Muscle layer of colon (tissue), 2 donors: ENCODE data around the gene ATP8A2.
"Not testable (repeated sequence)": the region's sequence is repeated elsewhere in the genome, so short reads cannot be mapped to it uniquely, and the experiment has no call there.

ENCODE experiments used
- H3K27ac ChIP-seq: one replicate; pipeline ENCODE4 v1.7.0; 2013; ENCODE audit warnings: low read depth, mild to moderate bottlenecking, low read length, moderate library complexity
- H3K27me3 ChIP-seq, 2 donors: one replicate each; pipeline ENCODE4 v1.7.0; 2013; ENCODE audit warnings: low read length in 2 of 2, mild to moderate bottlenecking in 2 of 2; ENCODE audit not compliant: insufficient read depth in 2 of 2, control insufficient read depth in 1 of 2
- H3K36me3 ChIP-seq: one replicate; pipeline ENCODE4 v1.7.0; 2013; ENCODE audit warnings: mild to moderate bottlenecking, low read length; ENCODE audit not compliant: insufficient read depth
- H3K4me1 ChIP-seq: one replicate; pipeline ENCODE4 v1.7.0; 2013; ENCODE audit warnings: mild to moderate bottlenecking, low read length; ENCODE audit not compliant: insufficient read depth
- H3K4me3 ChIP-seq, 2 donors: one replicate each; pipeline ENCODE4 v1.7.0; 2013; ENCODE audit warnings: low read length in 2 of 2, low read depth in 1 of 2, mild to moderate bottlenecking in 1 of 2, moderate library complexity in 1 of 2
- H3K9ac ChIP-seq: one replicate; pipeline ENCODE4 v1.7.0; 2013; ENCODE audit warnings: low read length
- H3K9me3 ChIP-seq: one replicate; pipeline ENCODE4 v1.7.0; 2013; ENCODE audit warnings: mild to moderate bottlenecking, low read length
- donor health status: abdominal sarcoma.
- donor health status: Adenocarcinoma of cecum.

ATP8A2 gene

GRCh38 chr13:25771641-25772478, 400.1 kb downstream of the ATP8A2 start:
- Histone ChIP-seq H3K4me1 (no peaks in the 10 kb centered on the region), H3K9me3 (no peaks in the 10 kb centered on the region), H3K9ac (no peak overlapping the region), H3K36me3 (no peaks in the 10 kb centered on the region), H3K27me3 (no peaks in the 10 kb centered on the region), H3K27ac (no peak overlapping the region), H3K4me3 (no peak overlapping the region)

- not testable (repeated sequence) for H3K9ac ChIP-seq, H3K4me1 ChIP-seq, H3K4me3 ChIP-seq, H3K36me3 ChIP-seq, H3K9me3 ChIP-seq, H3K27ac ChIP-seq, H3K27me3 ChIP-seq
Observed at GRCh38 chr13:25772534-25772933, 400.8 kb downstream of the ATP8A2 start.

GRCh38 chr13:25774056-25774455, 402.3 kb downstream of the ATP8A2 start:
- not testable (repeated sequence) for H3K27me3 ChIP-seq

GRCh38 chr13:25775275-25775674, 403.5 kb downstream of the ATP8A2 start:
- H3K4me3 ChIP-seq = no peak overlapping the region
- H3K9me3 ChIP-seq = no peaks in the 10 kb centered on the region
- H3K4me1 ChIP-seq = no peaks in the 10 kb centered on the region
- H3K27me3 ChIP-seq = no peaks in the 10 kb centered on the region
- H3K36me3 ChIP-seq = no peaks in the 10 kb centered on the region
- H3K27ac ChIP-seq = no peak overlapping the region
- H3K9ac ChIP-seq = no peak overlapping the region

More at GRCh38 chr13:25774056-25774455, 402.3 kb downstream of the ATP8A2 start:
- H3K4me1 ChIP-seq, H3K9ac ChIP-seq, H3K4me3 ChIP-seq, H3K9me3 ChIP-seq, H3K27ac ChIP-seq, H3K36me3 ChIP-seq: not testable (repeated sequence)

GRCh38 chr13:25775986-25776385, 404.2 kb downstream of the ATP8A2 start:
- Histone ChIP-seq H3K9ac (no peak overlapping the region), H3K4me3 (no peak overlapping the region), H3K27me3 (no peaks in the 10 kb centered on the region), H3K36me3 (no peaks in the 10 kb centered on the region), H3K4me1 (no peaks in the 10 kb centered on the region), H3K27ac (no peak overlapping the region), H3K9me3 (no peaks in the 10 kb centered on the region)

- Histone ChIP-seq H3K36me3 (no peaks in the 10 kb centered on the region), H3K4me1 (no peaks in the 10 kb centered on the region), H3K9ac (no peak overlapping the region), H3K27me3 (no peaks in the 10 kb centered on the region), H3K4me3 (no peak overlapping the region), H3K27ac (no peak overlapping the region), H3K9me3 (no peaks in the 10 kb centered on the region)
Observed at GRCh38 chr13:25776722-25777121, 404.9 kb downstream of the ATP8A2 start.

- no peak overlapping the region for H3K9ac ChIP-seq
- H3K4me1 ChIP-seq = no peaks in the 10 kb centered on the region
- H3K36me3 ChIP-seq = no peaks in the 10 kb centered on the region
- H3K9me3 ChIP-seq = no peaks in the 10 kb centered on the region
- no peak overlapping the region for H3K27ac ChIP-seq
- H3K27me3 ChIP-seq = no peaks in the 10 kb centered on the region
- H3K4me3 ChIP-seq = no peak overlapping the region
Observed at GRCh38 chr13:25777509-25777908, 405.7 kb downstream of the ATP8A2 start.

GRCh38 chr13:25778365-25778764, 406.6 kb downstream of the ATP8A2 start:
- Histone ChIP-seq H3K36me3 (no peaks in the 10 kb centered on the region), H3K27me3 (no peaks in the 10 kb centered on the region), H3K9me3 (no peaks in the 10 kb centered on the region), H3K4me3 (no peak overlapping the region), H3K4me1 (no peaks in the 10 kb centered on the region), H3K27ac (no peak overlapping the region), H3K9ac (no peak overlapping the region)

- Histone ChIP-seq H3K9ac (no peak overlapping the region), H3K9me3 (no peaks in the 10 kb centered on the region), H3K4me1 (no peaks in the 10 kb centered on the region), H3K27me3 (no peaks in the 10 kb centered on the region), H3K36me3 (no peaks in the 10 kb centered on the region), H3K4me3 (no peak overlapping the region), H3K27ac (no peak overlapping the region)
Observed at GRCh38 chr13:25778808-25779305, 407.1 kb downstream of the ATP8A2 start.

- H3K9ac ChIP-seq = no peak overlapping the region
- H3K27me3 ChIP-seq = no peaks in the 10 kb centered on the region
- no peaks in the 10 kb centered on the region for H3K9me3 ChIP-seq
- no peaks in the 10 kb centered on the region for H3K36me3 ChIP-seq
- no peaks in the 10 kb centered on the region for H3K4me1 ChIP-seq
- H3K4me3 ChIP-seq = no peak overlapping the region
- no peak overlapping the region for H3K27ac ChIP-seq
Observed at GRCh38 chr13:25783076-25783475, 411.3 kb downstream of the ATP8A2 start.

- H3K4me1 ChIP-seq = no peaks in the 10 kb centered on the region
- no peak overlapping the region for H3K4me3 ChIP-seq
- no peaks in the 10 kb centered on the region for H3K9me3 ChIP-seq
- H3K27ac ChIP-seq = no peak overlapping the region
- no peak overlapping the region for H3K9ac ChIP-seq
- H3K27me3 ChIP-seq = no peaks in the 10 kb centered on the region
- no peaks in the 10 kb centered on the region for H3K36me3 ChIP-seq
Observed at GRCh38 chr13:25783601-25784024, 411.8 kb downstream of the ATP8A2 start.

GRCh38 chr13:25784119-25784518, 412.3 kb downstream of the ATP8A2 start:
- H3K27me3 ChIP-seq = no peaks in the 10 kb centered on the region

More at GRCh38 chr13:25784119-25784518, 412.3 kb downstream of the ATP8A2 start:
- Histone ChIP-seq H3K27ac (no peak overlapping the region), H3K9ac (no peak overlapping the region), H3K36me3 (no peaks in the 10 kb centered on the region), H3K4me1 (no peaks in the 10 kb centered on the region), H3K9me3 (no peaks in the 10 kb centered on the region), H3K4me3 (no peak overlapping the region)
